Kidney capillary endothelial cell (primary cell): ENCODE results near the gene PDE6B.
"Not testable (repeated sequence)": the region's sequence is repeated elsewhere in the genome, so short reads cannot be mapped to it uniquely, and the experiment has no call there.

ENCODE experiments used
- DNase-seq: peaks from one replicate; pipeline ENCODE4 v3.0.0-alpha.2; 2018; ENCODE audit warnings: low spot score

Gene PDE6B

GRCh38 chr4:624705-625590 is at the start of gene PDE6B:
Gene PDE6B (plus strand): TSS chr4:625573. CDS start chr4:625627, 54 bp downstream.
- DNase-seq: no peak

- no peak for DNase-seq
Observed at GRCh38 chr4:576245-576821, 49.0 kb upstream of the PDE6B start, which contains the start of gene TMEM271. Gene TMEM271 (minus strand): TSS chr4:576295. CDS start chr4:576062, 233 bp downstream.

GRCh38 chr4:576991-577498 is 48.3 kb upstream of the PDE6B start:
- DNase-seq: no peak

- no peak for DNase-seq
Observed at GRCh38 chr4:577499-578450, 47.6 kb upstream of the PDE6B start.

GRCh38 chr4:578451-579443 is 46.6 kb upstream of the PDE6B start:
- no peak for DNase-seq

GRCh38 chr4:579543-580175 is 45.7 kb upstream of the PDE6B start:
- DNase-seq: no peak

- DNase-seq: no peak
Observed at GRCh38 chr4:581181-581580, 44.2 kb upstream of the PDE6B start.

GRCh38 chr4:581753-582361 is 43.5 kb upstream of the PDE6B start:
- no peak for DNase-seq

- DNase-seq: no peak
Observed at GRCh38 chr4:583820-584219, 41.6 kb upstream of the PDE6B start.

- DNase-seq: no peak
Observed at GRCh38 chr4:587671-588350, 37.6 kb upstream of the PDE6B start.

- DNase-seq: no peak
Observed at GRCh38 chr4:588351-588849, 37.0 kb upstream of the PDE6B start.

- DNase-seq: no peak
Observed at GRCh38 chr4:589219-589963, 36.0 kb upstream of the PDE6B start.

GRCh38 chr4:590313-590841 is 35.0 kb upstream of the PDE6B start:
- DNase-seq: no peak

GRCh38 chr4:592178-592577 is 33.2 kb upstream of the PDE6B start:
- DNase-seq: not testable (repeated sequence)

- DNase-seq: no peak
Observed at GRCh38 chr4:592825-593520, 32.4 kb upstream of the PDE6B start.

GRCh38 chr4:598925-599324 is 26.4 kb upstream of the PDE6B start:
- DNase-seq: no peak

- no peak for DNase-seq
Observed at GRCh38 chr4:600166-600565, 25.2 kb upstream of the PDE6B start.
